Activated naive CD4-positive, alpha-beta T cell treated with Interleukin-2 at 50 U/mL for 16 hours (primary cell): ENCODE results near the gene KLF7.
A peak's percentile ranks its signal among the peaks of the same experiment; 100 is the strongest.

Experiments used
- DNase-seq: peaks from one replicate; pipeline ENCODE4 v3.0.0-alpha.2; 2020

Gene KLF7

DNA sequence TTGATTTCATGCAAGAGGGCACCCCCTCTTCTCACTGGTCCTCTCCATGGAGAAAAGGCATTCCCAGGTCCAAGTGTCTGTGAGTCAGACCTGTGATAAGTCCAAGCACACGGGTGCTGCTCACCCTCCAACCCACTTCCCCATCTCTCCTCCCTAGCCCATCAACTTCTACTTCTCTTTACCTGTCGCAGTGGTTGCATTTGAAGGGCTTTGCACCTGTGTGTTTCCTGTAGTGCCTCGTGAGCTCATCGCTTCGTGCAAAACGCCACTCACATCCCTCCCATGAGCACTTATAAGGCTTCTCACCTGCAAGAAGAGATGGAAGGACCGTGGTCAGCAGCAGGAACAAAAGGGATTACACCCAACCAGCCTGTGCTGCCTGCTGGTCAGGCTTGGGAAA is 77.5 kb downstream of the KLF7 start:
- DNase-seq = no peak

DNA sequence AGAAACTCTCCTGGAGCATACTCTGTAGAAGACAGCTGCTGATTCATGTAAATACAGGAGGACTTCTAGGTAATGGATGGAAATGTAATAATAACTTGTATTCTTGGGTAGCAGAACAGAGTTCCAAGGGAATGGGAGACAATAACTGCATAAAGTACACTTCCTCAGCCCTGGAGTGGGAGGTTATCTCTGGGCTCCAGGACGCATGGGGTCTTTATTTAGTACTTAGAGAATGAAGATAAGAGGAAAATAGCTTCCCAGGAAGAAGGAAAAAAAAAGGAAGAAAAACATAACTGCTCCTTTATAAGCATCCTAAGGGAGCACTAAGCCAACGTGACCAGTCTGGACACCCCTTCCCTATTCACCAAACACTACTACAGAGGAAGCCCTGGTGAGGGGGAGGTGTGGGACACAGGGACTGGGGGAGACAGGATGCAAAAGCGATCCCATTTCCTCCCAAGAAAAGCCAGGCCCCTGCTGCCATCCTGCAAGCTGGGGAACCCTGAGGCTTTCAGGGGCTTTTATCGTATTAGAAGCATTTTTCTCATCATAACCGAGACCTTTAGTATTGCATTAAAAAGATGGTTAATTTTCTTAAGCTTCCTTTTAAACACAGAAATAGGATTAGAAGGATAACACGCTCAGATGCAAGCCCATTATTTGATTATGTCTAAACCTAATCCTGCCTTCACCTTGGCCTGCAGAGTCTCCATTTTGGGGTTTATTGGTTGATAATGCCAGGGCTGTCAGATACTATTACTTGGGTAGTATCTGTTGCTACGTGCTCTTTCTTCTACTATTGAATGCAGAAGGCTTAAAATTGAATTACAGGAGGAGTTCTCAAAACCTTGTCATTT is 78.5 kb downstream of the KLF7 start:
- DNase-seq = no peak

DNA sequence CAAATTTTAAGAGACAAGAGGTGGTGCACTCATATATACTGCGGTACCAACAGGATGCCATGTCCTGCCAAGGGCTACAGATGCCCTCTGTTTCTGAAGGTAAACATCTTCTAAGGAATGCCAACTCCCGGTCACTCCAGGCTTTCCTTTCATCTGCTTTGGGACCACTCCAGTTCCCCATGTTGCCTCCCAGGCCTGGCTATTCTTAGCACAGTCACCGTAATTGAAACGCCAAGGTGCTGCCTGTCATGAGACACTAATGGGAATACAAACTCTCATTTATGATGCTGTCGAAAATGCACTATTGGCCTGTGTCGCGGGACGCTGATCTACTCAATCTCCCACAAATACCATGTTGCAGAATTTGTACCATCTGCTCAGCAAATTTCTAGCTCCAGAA is 79.6 kb downstream of the KLF7 start:
- no peak for DNase-seq

DNA sequence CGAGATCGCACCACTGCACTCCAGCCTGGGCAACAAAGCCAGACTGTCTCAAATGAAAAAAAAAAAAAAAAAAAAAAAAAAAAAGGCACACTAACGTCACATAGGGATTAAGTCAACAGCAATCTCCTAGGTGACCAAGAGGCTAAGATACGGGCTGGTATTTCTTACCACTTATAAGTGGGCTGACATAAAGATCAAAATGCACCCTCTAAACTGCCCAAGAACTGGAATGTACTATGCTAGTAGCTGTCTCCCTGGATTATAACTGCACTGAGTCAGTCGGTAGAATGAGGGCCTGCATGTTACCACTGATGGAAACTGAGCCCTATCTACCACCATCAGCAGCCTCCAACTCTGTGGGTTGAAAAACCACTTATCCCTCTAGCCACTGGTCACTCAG is 80.6 kb downstream of the KLF7 start:
- no peak for DNase-seq

DNA sequence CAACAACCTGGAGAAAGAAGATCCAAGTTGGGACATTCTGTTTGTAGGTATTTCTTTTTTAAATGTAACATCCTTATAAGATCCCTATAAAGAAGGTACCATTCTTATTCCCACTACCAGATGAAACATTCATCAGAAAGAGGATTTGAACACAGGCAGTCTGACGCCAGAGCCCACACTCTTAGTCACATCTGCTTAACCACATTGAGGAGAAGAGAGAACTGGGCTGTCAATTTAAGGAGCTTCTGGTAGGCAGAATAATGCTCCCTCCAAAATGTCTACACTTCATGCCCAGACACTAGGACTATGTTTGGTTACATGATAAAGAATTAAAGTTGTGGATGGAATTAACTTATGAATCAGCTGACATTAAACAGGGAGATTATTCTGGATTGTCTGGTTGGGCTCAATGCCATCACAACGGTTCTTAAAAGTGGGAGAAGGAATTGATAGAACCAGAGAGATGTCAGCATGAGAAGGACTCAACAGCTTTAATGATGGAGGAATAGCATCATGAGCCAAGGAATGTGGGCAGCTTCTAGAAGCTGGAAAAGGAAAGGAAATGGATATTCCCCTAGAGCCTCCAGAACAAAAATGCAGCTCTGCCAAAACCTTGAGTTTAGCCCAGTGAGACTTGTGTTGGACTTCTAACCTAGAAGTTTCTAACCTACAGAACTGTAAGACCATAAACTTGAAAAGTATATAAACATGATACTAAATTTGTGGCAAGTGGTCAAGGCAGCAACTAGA is 82.2 kb downstream of the KLF7 start:
- no peak for DNase-seq

DNA sequence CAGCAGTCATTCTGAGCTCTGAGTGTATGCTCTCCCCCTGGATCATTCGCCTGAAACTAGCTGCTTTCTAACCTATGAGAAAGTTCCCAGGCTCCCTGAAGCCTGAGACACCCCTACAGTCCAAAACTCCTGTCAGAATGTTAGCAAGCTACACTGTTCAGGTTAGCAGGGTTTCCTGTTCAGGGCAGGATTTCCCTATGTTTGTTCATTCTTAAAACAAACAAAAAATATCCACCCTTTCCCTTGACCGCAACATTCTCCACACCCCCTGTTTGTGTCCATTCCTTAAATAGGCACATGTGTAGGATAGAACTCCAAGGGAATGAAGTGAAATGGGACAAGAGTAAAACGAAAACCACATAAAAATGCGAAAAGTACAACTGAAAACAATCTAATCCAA is 83.1 kb downstream of the KLF7 start:
- no peak for DNase-seq

DNA sequence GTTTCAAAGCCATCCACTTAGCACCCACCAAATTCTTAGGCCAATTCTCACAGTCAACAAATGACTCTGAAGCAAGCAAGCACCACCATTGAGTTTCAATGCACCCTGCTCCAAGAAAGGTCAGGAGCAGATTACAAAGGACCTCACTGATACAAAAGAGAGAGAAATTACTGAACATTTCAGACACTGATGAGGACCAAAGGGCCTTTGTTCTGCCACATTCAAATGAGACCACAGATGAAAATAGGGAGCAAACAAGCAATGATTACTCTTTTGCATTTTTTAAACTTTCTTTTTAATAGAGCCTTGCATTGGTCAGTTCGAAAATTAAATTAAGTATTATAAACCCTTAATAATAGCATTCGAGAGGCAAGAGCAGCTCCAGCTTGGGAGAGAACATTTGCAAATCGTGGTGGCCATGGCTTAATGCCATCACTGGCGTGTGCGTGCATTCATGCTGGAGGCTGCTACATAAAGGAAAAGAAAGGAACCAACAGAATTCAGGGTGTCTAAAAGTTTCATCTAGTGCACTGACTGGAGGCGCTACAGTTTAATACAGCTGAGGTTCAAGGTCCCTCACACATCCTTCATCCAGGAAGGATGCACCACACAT is 87.5 kb downstream of the KLF7 start:
- no peak for DNase-seq

DNA sequence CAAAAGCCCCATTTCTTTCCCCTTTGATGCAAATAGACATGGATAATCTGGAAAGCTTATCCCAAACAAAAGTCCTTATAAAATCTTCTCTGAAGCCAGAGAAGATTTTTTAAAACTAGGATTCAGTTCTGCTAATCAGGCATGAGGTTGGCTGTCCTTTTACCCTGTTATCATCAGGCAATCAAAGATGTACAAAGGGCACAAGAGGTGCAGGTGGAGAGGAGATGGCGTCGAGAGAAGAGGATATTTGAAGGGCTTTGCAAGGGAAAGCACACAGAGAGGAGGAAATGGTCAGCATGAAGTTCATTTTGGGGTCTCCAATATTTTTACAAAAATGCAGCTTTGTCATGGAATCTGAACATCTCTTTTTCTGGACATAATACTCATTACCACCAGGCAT is 88.5 kb downstream of the KLF7 start:
- no peak for DNase-seq

DNA sequence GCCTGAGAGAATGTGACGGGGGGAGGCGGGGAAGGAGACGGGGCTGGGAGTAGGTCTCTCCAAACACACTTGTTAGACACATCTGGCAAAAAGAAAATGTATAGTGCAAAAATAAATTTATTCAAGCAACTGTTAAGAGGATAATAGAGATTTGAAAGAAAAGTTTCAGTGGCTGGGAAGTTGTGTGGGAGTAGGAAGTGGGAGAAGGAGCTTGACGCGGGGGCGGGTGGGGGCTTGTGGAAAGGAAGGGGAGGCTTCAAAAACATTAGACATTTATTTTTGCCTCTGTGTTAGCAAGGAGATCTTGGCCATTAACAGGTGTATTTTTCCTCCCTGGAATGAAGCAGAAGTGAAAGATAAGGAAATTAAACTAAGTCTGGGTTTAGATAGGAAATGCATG is 90.3 kb downstream of the KLF7 start:
- no peak for DNase-seq

DNA sequence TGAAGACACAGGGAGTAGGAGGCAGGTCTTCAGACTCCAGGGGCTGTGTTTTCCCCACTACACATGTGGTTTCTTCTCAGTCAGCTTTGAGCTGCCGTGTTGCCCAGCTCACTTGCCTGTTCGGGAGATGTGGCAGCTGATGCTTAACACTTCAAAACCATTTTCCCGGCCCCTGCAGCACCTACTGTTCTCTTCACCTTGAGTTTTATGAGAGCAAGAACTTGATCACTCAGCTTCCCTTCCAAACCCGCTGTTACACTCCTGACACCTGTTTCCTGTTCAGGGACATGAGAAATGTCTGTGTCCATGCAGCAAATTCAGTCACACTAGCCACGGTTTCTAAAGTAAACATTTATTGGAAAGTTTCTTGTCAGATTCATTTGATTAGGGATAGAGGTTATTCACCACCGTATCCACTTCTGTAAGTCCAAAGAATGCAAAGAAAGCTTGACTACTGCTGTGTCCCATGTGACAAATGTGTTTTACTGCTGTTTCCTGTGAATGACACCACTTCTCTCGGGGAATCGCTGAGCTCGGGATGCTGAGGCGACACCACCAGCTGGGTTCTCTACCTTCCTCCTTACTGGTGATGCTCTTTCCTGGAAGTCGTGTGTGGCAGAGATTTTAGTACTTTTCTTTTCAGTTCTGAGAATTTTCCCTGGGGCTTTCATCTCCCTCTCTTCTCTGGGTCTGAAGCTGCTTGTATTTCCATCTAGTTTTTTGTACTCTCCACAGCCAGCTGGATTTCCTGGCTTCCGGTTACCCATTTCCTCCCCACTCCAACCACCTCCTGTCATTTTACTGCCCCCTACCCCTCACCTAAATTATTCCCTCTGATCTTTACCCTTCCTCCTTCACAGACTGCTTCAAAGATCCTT is 91.7 kb downstream of the KLF7 start:
- DNase-seq = peak; percentile 34

DNA sequence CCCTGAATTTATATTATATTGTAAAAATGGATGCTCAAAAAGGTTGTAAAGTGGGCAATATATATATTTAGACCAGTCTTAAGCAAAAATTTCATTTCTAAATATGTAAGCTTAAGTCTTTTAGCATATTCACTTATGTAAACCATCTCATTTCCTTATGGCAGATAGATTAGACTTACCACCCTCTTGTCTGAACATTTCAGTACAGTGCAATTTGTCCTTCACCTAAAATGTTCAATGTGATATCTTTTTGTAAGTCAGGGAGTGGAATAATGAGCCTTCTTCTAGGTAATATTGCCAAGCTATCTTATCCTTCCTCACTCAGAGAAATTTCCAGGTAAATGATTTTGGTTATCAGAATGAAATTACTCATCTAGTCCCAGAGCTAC is 92.3 kb downstream of the KLF7 start:
- no peak for DNase-seq

DNA sequence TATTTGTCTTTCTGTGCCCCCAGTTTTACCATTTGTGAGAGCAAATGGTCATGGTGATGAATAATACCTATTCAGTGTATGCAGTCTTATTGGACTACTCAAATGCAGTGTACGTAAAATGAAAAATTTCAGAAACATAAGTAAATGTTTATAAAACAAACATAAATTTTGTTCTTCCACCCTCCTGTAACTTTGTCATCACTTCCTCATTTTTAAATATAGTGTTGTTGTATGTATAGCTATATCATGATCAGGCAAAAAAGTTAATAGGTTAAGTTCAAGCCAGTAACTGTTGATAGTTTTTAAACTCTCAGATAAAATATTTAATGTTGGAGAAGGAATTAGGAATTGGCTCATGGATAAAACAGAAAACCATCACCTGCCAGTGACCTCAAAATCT is 93.2 kb downstream of the KLF7 start:
- DNase-seq = no peak

DNA sequence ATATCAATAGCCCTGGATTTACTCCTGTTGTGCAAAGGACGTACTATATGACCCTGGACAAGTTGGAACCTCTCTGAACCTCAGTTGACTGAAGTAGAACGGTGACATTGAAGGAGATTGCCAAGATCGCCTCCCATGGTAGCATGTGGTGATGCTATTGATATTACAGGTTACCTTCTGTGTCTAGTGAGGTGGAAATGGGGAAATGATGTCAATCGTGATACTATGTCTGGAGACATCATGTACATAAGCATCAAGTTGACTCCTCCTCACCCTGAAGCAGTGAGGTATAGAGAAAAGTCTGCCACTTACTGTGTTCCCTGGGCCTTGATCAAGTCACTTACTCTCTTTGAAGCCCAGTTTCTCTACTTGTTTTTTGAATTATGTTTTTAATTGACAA is 93.9 kb downstream of the KLF7 start:
- DNase-seq = no peak

DNA sequence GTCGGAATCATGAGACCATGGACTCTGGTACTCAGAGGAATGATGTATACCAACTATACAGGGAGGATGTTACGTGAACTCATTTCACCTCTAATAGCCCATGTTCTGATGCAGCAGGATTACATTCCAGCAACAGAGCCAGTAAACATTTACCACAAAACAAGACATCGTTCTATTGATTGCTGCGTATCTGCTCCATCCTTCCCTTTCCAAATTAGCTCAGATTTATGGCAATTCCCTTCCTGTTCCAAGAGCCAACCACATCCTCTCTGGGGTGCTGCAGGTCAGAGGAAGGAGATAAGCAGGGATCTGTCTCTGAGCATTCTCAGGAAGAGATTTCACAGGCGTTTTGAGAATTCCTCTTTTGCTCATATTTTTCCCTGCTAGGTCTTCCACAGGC is 98.3 kb downstream of the KLF7 start:
- DNase-seq = no peak

DNA sequence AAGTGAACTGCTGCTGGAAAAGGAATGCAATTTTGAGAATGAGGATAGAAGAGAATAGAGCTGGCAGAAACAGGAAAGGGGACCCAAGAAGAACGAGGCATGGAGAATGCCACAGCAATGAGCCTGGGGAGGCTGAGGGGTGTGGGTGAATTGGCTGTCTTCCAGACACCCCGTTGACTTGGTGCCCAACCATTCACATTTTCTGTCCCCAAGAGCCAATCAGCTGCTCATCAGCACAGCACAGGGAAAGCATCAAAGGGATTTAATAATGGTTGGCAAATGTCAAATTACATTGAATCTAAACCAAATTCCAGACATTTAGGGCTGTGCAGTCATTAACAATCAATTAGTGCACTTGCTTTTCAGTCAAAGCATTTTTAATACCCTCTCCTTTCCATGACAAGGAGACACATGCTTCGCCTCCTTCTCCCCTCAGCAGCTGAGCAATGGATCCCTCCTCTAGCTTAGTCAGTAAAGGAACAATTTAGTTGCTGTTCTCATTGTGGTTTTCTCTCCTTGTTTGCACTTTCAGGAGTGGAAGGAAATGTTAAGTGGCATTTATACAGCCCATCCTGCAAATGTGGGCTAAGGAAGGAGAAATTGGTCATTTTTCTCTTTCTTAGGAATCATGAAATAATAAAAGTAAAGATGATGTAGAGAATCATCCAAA is 98.8 kb downstream of the KLF7 start:
- DNase-seq = no peak

DNA sequence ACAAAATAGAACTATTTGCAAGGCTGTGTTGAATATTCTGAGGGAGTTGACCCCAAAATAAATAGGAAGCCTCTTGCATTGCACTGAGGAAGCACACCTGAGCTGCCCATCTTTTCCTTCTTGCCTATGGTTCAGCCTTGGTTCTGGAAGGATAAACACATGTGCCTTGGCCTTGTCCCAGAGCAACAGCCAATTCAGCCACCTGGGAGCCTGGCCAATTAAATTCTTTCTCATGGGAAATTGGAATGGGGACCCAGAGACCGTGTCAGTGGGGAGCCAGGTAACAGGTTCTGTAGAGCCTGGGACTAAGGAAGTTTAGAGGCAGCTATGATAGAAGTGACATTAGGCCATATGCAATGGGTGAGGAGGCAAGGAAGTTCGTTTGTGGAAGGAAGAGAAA is 99.6 kb downstream of the KLF7 start:
- DNase-seq = no peak

DNA sequence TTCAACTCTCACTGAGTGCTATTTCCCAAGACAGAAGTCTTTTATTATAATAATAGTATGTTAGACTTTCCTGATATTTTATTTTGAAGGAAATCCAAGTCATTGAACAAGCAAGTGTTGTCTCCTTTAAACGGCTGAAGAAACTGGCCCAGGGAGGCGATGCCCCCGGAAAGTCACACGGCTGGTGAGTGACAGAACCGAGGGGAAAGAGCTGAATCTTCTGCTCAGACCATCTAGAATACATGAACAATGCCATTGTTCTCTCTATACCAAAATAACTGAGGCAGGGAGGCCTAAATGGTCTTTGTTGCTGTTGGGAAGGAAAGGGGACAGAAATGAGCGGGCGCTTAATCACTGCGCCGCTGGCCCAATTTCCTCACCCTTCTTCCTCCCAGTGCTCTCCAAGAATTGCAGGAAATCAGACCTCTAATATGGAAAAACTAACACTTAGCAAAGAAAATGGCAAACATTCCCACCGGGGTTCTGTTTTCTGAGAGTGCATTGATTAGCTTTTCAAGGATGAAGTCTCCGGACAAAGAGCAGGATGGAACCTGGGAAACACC is 101.5 kb downstream of the KLF7 start:
- no peak for DNase-seq

DNA sequence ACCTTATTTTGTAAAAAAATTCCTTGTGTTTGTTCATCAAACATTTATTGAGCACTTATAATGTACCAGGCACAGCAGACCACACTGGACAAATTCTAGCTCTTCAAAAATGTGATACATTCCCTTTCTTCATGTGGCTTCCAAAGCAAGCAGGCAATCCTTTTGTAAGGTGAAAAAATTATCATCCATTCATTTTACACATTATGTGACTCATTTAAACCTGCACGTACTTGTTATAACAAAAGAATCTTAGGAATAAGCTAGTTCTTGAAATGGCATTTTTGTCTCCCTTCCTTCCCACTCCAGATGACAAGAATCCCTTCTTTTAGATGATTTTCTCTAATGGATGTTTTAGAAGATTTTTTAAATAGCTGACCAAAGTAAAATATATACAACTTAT is 104.6 kb downstream of the KLF7 start:
- no peak for DNase-seq

DNA sequence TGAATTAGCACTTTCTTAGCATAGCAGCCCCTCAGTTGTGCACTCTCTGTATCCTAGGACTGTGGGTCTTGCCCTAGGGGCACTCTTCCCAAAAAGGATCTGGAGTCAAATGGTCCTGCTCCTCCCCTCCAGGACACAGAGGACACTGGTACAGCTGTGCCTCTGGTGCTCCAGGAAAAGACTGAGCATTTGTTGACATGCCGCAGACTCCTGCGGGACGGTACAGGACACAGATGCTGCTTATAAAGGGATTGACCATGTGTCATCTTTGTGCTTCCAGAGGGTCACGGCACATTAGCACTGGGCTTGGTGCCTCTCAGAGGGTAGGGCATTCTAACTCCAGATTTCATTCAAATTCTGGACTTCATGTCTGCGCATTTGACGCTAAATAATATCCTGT is 110.5 kb downstream of the KLF7 start:
- DNase-seq = no peak

DNA sequence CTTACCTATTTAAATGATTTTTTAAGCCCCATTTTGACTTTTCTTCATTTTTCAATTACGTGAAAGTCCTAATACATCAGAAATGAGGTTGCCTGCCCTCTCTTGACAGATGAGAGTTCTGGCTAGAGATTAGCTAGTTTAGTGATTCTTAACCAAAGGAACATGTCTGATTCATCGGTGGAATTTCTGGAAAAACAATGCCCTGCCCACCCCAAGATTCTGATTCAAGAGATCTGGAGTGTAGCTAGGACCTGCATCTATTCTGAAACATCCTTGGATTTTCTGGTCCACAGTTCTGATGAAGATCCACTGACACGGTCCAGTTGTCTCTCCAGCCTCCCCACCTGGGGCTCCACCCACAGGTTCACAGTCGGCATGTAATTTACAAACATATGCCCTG is 111.2 kb downstream of the KLF7 start:
- DNase-seq = no peak

DNA sequence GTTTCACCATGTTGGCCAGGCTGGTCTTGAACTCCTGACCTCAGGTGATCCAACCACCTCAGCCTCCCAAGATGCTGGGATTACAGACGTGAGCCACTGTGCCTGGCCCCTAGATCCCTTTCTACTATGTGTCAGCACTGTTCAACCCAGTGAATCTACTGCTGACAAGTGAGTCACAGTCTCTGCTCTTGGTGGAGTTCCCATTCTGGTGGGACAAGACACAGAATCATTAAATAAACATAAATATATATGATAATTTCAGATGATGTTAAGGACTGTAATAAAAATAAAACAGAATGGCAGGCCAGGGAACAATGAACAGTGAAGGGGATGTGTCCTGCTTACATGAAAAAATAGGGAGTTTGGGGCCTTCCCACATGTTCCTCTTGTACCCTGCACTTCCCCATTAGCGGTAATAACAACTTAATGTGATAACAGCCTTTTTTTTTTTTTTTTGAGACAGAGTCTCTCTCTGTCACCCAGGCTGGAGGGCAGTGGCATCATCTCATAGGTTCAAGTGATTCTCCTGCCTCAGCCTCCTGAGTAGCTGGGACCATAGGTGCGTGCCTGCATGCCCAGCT is 114.3 kb downstream of the KLF7 start:
- no peak for DNase-seq

DNA sequence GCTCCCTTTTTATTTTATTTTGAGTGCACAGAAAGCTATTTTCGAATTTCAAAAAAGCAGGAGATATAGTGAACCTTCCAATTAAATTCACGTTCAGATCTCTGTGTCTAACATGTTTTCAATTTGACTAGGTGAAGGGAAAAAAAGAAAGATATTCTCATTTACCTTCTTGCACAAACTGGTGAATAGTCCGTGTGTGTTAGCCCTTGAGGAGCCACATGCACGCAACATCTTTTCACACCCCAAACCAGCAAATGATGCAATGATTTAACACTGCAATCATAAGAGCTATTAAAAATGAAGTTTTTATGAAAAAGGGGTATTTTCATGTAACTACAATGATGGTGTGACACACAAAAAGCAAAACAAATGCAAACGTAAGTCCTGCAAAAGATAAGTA is 116.6 kb downstream of the KLF7 start:
- DNase-seq = no peak
